NB4 (cell line): ENCODE measurements around the gene OPHN1.

Experiments
- CTCF ChIP-seq: IDR thresholded peaks from one replicate; pipeline ENCODE4 v1.5.1; 2012; ENCODE audit warnings: low read depth, low read length
- MAX ChIP-seq: IDR thresholded peaks from 2 replicates; pipeline ENCODE4 v1.6.1; 2011; ENCODE audit warnings: low read depth, low read length
- POLR2A ChIP-seq: IDR thresholded peaks from 2 replicates; pipeline ENCODE4 v1.6.1; 2011; ENCODE audit warnings: mild to moderate bottlenecking; ENCODE audit not compliant: insufficient read length; ENCODE audit errors: extremely low read depth

GRCh38 chrX:68284281-68284904 is 148.9 kb downstream of the OPHN1 start:
- TF ChIP-seq POLR2A (no peak), CTCF (no peak), MAX (no peak)
